Neural cell (in vitro differentiated cells): ENCODE data around the gene SLC35A4. TPM values are rescaled to one million over a fixed set of nuclear protein-coding genes. Genes with fewer than 3 reads are reported as not detected.

ENCODE experiments used
- H2AFZ ChIP-seq: fragments of 200-600, 300-800 bp; sonication (generic), shearing (Covaris generic); 2 replicates; pipeline ENCODE4 v1.6.0; 2014; ENCODE audit warnings: low read depth, mild to moderate bottlenecking, antibody characterized with exemption, low read length, moderate library complexity
- H3F3A ChIP-seq: fragments of 200-600 bp; shearing (Covaris generic); 2 replicates; pipeline ENCODE4 v1.6.1; 2016; ENCODE audit warnings: mild to moderate bottlenecking, moderate library complexity, mixed read lengths, antibody characterized with exemption, low read length; ENCODE audit not compliant: insufficient read depth, poor library complexity, severe bottlenecking
- H3K27ac ChIP-seq: fragments of 200-600, 300-800 bp; sonication (generic), shearing (Covaris generic); 2 replicates; pipeline ENCODE4 v1.5.1; 2014; ENCODE audit warnings: mild to moderate bottlenecking, low read length, moderate library complexity
- H3K27me3 ChIP-seq: fragments of 300-800, 200-600 bp; sonication (generic), shearing (Covaris generic); 2 replicates; pipeline ENCODE4 v1.6.0; 2014; ENCODE audit warnings: mild to moderate bottlenecking, low read depth, low read length, moderate library complexity; ENCODE audit not compliant: insufficient read depth
- H3K36me3 ChIP-seq: fragments of 300-800, 200-600 bp; sonication (generic), shearing (Covaris generic); 2 replicates; pipeline ENCODE4 v1.5.1; 2014; ENCODE audit warnings: mild to moderate bottlenecking, antibody characterized with exemption, low read length, moderate library complexity; ENCODE audit not compliant: insufficient read depth
- H3K4me2 ChIP-seq: fragments of 300-800, 200-600 bp; sonication (generic), shearing (Covaris generic); 2 replicates; pipeline ENCODE4 v1.6.0; 2014; ENCODE audit warnings: mild to moderate bottlenecking, low read length
- H3K4me3 ChIP-seq: fragments of 300-800, 200-600 bp; sonication (generic), shearing (Covaris generic); 2 replicates; pipeline ENCODE4 v1.5.1; 2014; ENCODE audit warnings: mild to moderate bottlenecking, low read length, moderate library complexity
- H3K79me2 ChIP-seq: fragments of 200-600 bp; shearing (Covaris generic); replicated peaks from 2 replicates; pipeline ENCODE4 v1.6.0; 2014; ENCODE audit warnings: mild to moderate bottlenecking, low read length, moderate library complexity; ENCODE audit not compliant: insufficient read depth
- H3K9ac ChIP-seq: fragments of 300-800, 200-600 bp; sonication (generic), shearing (Covaris generic); 2 replicates; pipeline ENCODE4 v1.6.1; 2016; ENCODE audit warnings: mild to moderate bottlenecking, low read length, mixed read lengths
- H3K9me2 ChIP-seq: fragments of 200-600 bp; shearing (Covaris generic); 2 replicates; pipeline ENCODE4 v1.6.1; 2016; ENCODE audit warnings: mild to moderate bottlenecking, low read length, mixed read lengths; ENCODE audit not compliant: insufficient read depth
- H3K9me3 ChIP-seq: fragments of 200-600, 300-800 bp; sonication (generic), shearing (Covaris generic); 2 replicates; pipeline ENCODE4 v1.6.1; 2016; ENCODE audit warnings: mild to moderate bottlenecking, mixed run types, low read length, moderate library complexity, mixed read lengths
- H4K20me1 ChIP-seq: fragments of 200-600 bp; shearing (Covaris generic); 2 replicates; pipeline ENCODE4 v1.6.1; 2016; ENCODE audit warnings: mild to moderate bottlenecking, mixed run types; ENCODE audit not compliant: insufficient read depth
- CTCF ChIP-seq: fragments of 450-650 bp; IDR thresholded peaks from 2 replicates; pipeline ENCODE4 v1.5.1; 2014; ENCODE audit warnings: antibody characterized with exemption, mild to moderate bottlenecking, moderate library complexity; ENCODE audit not compliant: poor library complexity, severe bottlenecking
- EP300 ChIP-seq: fragments of 450-650 bp; conservative IDR thresholded peaks from 2 replicates; pipeline ENCODE4 v1.6.1; 2014; ENCODE audit warnings: antibody characterized with exemption, mild to moderate bottlenecking, moderate library complexity; ENCODE audit not compliant: poor library complexity, severe bottlenecking
- EZH2 ChIP-seq: fragments of 200-600, 300-800 bp; shearing (Covaris generic), sonication (generic); IDR thresholded peaks from 2 replicates; pipeline ENCODE4 v1.6.1; 2014; ENCODE audit warnings: antibody characterized with exemption, low read length, borderline replicate concordance, mild to moderate bottlenecking; ENCODE audit not compliant: insufficient read depth, poor library complexity, severe bottlenecking
- MXI1 ChIP-seq: fragments of 450-650 bp; conservative IDR thresholded peaks from 2 replicates; pipeline ENCODE4 v1.6.1; 2014; ENCODE audit warnings: antibody characterized with exemption, mild to moderate bottlenecking; ENCODE audit not compliant: poor library complexity, severe bottlenecking
- POLR2AphosphoS5 ChIP-seq: IDR thresholded peaks from 2 replicates; pipeline ENCODE4 v1.6.1; 2012
- RAD21 ChIP-seq: fragments of 450-650 bp; conservative IDR thresholded peaks from 2 replicates; pipeline ENCODE4 v1.6.1; 2014; ENCODE audit warnings: antibody characterized with exemption, mild to moderate bottlenecking, moderate library complexity
- REST ChIP-seq: IDR thresholded peaks from 2 replicates; pipeline ENCODE4 v1.6.1; 2012; ENCODE audit warnings: borderline replicate concordance
- SMC3 ChIP-seq: fragments of 450-650 bp; conservative IDR thresholded peaks from 2 replicates; pipeline ENCODE4 v1.6.1; 2014; ENCODE audit warnings: antibody characterized with exemption, mild to moderate bottlenecking, moderate library complexity; ENCODE audit not compliant: poor library complexity
- TAF1 ChIP-seq: IDR thresholded peaks from 2 replicates; pipeline ENCODE4 v1.6.1; 2012; ENCODE audit warnings: low read depth
- polyA plus RNA-seq: library from polyadenylated mRNA; depleted of rRNA; stranded (reverse); fragments of >200 nt; gene quantifications from 2 replicates; pipeline ENCODE4 v1.2.3, GENCODE V29; 2014

Gene SLC35A4
- polyA plus RNA-seq, 1 donor from 2014 or later, result 8.1 TPM

GRCh38 chr5:140571105-140571504 lies 6.5 kb downstream of the SLC35A4 start:
- no peaks in the 10 kb centered on the region for H3K27me3 ChIP-seq
- H3K36me3 ChIP-seq, result no peaks in the 10 kb centered on the region
- no peak overlapping the region for H3K4me3 ChIP-seq
- H3F3A ChIP-seq, result no peaks in the 10 kb centered on the region
- no peak overlapping the region for H3K9ac ChIP-seq
- no peaks in the 10 kb centered on the region for H3K9me2 ChIP-seq
- no peak overlapping the region for H2AFZ ChIP-seq
- H3K4me2 ChIP-seq, result no peak overlapping the region
- H3K79me2 ChIP-seq, result peaks cover under 1% of the 10 kb centered on the region
- H3K9me3 ChIP-seq, result no peaks in the 10 kb centered on the region
- H4K20me1 ChIP-seq, result no peaks in the 10 kb centered on the region
- no peak overlapping the region for H3K27ac ChIP-seq
- no peak for TF ChIP-seq MXI1

GRCh38 chr5:140573683-140574082 lies 9.1 kb downstream of the SLC35A4 start:
- Histone ChIP-seq H3K27me3 (no peaks in the 10 kb centered on the region), H3K4me3 (no peak overlapping the region), H3K79me2 (no peaks in the 10 kb centered on the region), H2AFZ (no peak overlapping the region), H4K20me1 (no peaks in the 10 kb centered on the region), H3K9me2 (no peaks in the 10 kb centered on the region), H3K9me3 (no peaks in the 10 kb centered on the region), H3F3A (no peaks in the 10 kb centered on the region), H3K9ac (no peak overlapping the region), H3K36me3 (no peaks in the 10 kb centered on the region), H3K27ac (no peak overlapping the region), H3K4me2 (no peak overlapping the region)
- TF ChIP-seq SMC3 (no peak), REST (no peak), CTCF (no peak), EZH2 (no peak), RAD21 (no peak), EP300 (no peak), POLR2AphosphoS5 (no peak), TAF1 (no peak)

- H3K4me3 ChIP-seq, result no peak overlapping the region
- no peaks in the 10 kb centered on the region for H3K9me3 ChIP-seq
- no peak overlapping the region for H3K4me2 ChIP-seq
- H3K9ac ChIP-seq, result no peak overlapping the region
- H3K27ac ChIP-seq, result no peak overlapping the region
- no peaks in the 10 kb centered on the region for H3F3A ChIP-seq
- no peaks in the 10 kb centered on the region for H3K36me3 ChIP-seq
- no peak for TF ChIP-seq EP300
- TF ChIP-seq SMC3, result no peak
- no peak for TF ChIP-seq EZH2
- TF ChIP-seq MXI1, result no peak
- TF ChIP-seq RAD21, result no peak
- no peak for TF ChIP-seq TAF1
- no peak for TF ChIP-seq REST
- no peak for TF ChIP-seq CTCF
- TF ChIP-seq POLR2AphosphoS5, result no peak
- H3K9me2 ChIP-seq, result no peaks in the 10 kb centered on the region
- no peak overlapping the region for H2AFZ ChIP-seq
- H4K20me1 ChIP-seq, result no peaks in the 10 kb centered on the region
- no peaks in the 10 kb centered on the region for H3K79me2 ChIP-seq
- H3K27me3 ChIP-seq, result no peaks in the 10 kb centered on the region
Observed at GRCh38 chr5:140574165-140574564, 9.5 kb downstream of the SLC35A4 start.
